ENCODE results near the gene INTS11. TPM values are rescaled to one million over a fixed set of nuclear protein-coding genes. Genes with fewer than 3 reads are reported as not detected.

Gene INTS11
- total and polyA plus RNA-seq, 2 of the 13 experiments (the other 11 are each of a cell fraction or from before 2014, with no cell fraction given), result 52.8 to 94.8 TPM

DNA sequence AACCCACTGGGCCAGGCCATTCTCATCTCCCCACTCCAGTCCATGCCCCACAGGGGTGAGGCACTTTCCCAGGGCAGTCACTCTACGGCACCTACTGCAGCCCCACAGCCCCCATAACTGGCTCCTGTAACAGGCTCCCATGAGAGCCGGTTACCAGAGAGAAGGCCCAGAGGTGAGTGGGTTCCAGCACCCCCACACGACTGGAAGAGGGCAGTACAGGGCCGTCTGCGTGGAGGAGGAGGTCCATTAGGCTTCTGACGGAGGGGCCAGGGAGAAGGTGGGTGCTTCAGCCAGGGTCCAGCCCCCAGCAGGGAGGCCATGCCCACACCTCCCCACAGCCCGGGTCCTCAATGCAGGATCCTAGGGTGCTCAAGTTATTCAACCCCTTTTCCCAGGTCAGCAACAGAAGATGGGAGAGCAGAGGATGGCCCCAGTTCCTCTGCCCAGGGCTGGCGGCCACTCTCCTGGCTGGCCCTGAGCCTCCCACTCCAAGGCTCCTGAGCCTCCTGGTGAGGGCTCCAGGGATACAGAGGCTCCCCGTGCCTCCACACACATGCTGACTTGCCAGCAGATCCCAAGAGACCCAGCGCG is 18.3 kb downstream of the INTS11 start (continued):
- no peak for TF ChIP-seq ZNF33B (CRISPR knock-in tag; IDR thresholded peaks at IDR 0.05)
- no peak for TF ChIP-seq ZNF468 (CRISPR knock-in tag; IDR thresholded peaks at IDR 0.05)
- no peak for TF ChIP-seq ZNF180 (CRISPR knock-in tag; IDR thresholded peaks at IDR 0.05; ENCODE audit: borderline replicate concordance, low read depth)
- no peak for TF ChIP-seq CENPT (CRISPR knock-in tag; IDR thresholded peaks at IDR 0.05; ENCODE audit: low read depth)
- no peak for TF ChIP-seq ZNF296 (CRISPR knock-in tag; conservative IDR thresholded peaks at IDR 0.05)
- TF ChIP-seq, protein P1, sequence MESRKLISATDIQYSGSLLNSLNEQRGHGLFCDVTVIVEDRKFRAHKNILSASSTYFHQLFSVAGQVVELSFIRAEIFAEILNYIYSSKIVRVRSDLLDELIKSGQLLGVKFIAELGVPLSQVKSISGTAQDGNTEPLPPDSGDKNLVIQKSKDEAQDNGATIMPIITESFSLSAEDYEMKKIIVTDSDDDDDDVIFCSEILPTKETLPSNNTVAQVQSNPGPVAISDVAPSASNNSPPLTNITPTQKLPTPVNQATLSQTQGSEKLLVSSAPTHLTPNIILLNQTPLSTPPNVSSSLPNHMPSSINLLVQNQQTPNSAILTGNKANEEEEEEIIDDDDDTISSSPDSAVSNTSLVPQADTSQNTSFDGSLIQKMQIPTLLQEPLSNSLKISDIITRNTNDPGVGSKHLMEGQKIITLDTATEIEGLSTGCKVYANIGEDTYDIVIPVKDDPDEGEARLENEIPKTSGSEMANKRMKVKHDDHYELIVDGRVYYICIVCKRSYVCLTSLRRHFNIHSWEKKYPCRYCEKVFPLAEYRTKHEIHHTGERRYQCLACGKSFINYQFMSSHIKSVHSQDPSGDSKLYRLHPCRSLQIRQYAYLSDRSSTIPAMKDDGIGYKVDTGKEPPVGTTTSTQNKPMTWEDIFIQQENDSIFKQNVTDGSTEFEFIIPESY (CRISPR knock-in tag; IDR thresholded peaks at IDR 0.05), result no peak
- TF ChIP-seq FOSL2 (CRISPR knock-in tag; IDR thresholded peaks at IDR 0.05), result no peak
- TF ChIP-seq, protein P2, sequence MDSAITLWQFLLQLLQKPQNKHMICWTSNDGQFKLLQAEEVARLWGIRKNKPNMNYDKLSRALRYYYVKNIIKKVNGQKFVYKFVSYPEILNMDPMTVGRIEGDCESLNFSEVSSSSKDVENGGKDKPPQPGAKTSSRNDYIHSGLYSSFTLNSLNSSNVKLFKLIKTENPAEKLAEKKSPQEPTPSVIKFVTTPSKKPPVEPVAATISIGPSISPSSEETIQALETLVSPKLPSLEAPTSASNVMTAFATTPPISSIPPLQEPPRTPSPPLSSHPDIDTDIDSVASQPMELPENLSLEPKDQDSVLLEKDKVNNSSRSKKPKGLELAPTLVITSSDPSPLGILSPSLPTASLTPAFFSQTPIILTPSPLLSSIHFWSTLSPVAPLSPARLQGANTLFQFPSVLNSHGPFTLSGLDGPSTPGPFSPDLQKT (CRISPR knock-in tag; IDR thresholded peaks at IDR 0.05; ENCODE audit: borderline replicate concordance), result no peak
- TF ChIP-seq, protein P3, sequence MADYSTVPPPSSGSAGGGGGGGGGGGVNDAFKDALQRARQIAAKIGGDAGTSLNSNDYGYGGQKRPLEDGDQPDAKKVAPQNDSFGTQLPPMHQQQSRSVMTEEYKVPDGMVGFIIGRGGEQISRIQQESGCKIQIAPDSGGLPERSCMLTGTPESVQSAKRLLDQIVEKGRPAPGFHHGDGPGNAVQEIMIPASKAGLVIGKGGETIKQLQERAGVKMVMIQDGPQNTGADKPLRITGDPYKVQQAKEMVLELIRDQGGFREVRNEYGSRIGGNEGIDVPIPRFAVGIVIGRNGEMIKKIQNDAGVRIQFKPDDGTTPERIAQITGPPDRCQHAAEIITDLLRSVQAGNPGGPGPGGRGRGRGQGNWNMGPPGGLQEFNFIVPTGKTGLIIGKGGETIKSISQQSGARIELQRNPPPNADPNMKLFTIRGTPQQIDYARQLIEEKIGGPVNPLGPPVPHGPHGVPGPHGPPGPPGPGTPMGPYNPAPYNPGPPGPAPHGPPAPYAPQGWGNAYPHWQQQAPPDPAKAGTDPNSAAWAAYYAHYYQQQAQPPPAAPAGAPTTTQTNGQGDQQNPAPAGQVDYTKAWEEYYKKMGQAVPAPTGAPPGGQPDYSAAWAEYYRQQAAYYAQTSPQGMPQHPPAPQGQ (CRISPR knock-in tag; IDR thresholded peaks at IDR 0.05; ENCODE audit: borderline replicate concordance), result no peak
- TF ChIP-seq XBP1 (CRISPR knock-in tag; IDR thresholded peaks at IDR 0.05), result no peak
- TF ChIP-seq, protein P4, sequence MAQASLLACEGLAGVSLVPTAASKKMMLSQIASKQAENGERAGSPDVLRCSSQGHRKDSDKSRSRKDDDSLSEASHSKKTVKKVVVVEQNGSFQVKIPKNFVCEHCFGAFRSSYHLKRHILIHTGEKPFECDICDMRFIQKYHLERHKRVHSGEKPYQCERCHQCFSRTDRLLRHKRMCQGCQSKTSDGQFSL (CRISPR knock-in tag; IDR thresholded peaks at IDR 0.05), result peak; percentile 63; the same call in 1 of the 2 replicates
- TF ChIP-seq NCOA2 (CRISPR knock-in tag; IDR thresholded peaks at IDR 0.05), result no peak
- no peak for TF ChIP-seq ZC3H4 (CRISPR knock-in tag; IDR thresholded peaks at IDR 0.05; ENCODE audit: borderline replicate concordance)
- TF ChIP-seq EEA1 (CRISPR knock-in tag; IDR thresholded peaks at IDR 0.05; ENCODE audit: borderline replicate concordance), result no peak
- no peak for TF ChIP-seq ZNF44 (CRISPR knock-in tag; IDR thresholded peaks at IDR 0.05)
- no peak for TF ChIP-seq MAZ (IDR thresholded peaks at IDR 0.05; ENCODE audit: borderline replicate concordance, low read depth, low read length)
- TF ChIP-seq MAZ (CRISPR knock-in tag; IDR thresholded peaks at IDR 0.05; ENCODE audit: low read depth), result no peak
- no peak for TF ChIP-seq ZNF570 (CRISPR knock-in tag; IDR thresholded peaks at IDR 0.05; ENCODE audit: borderline replicate concordance)
- TF ChIP-seq MAFF (IDR thresholded peaks at IDR 0.05; ENCODE audit: low read depth, low read length), result no peak
- TF ChIP-seq MEF2D (CRISPR knock-in tag; IDR thresholded peaks at IDR 0.05), result no peak
- TF ChIP-seq MIER2 (CRISPR knock-in tag; IDR thresholded peaks at IDR 0.05), result no peak
- no peak for TF ChIP-seq ZNF841 (CRISPR knock-in tag; IDR thresholded peaks at IDR 0.05; ENCODE audit: borderline replicate concordance)
- TF ChIP-seq, protein P5, sequence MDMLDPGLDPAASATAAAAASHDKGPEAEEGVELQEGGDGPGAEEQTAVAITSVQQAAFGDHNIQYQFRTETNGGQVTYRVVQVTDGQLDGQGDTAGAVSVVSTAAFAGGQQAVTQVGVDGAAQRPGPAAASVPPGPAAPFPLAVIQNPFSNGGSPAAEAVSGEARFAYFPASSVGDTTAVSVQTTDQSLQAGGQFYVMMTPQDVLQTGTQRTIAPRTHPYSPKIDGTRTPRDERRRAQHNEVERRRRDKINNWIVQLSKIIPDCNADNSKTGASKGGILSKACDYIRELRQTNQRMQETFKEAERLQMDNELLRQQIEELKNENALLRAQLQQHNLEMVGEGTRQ (IDR thresholded peaks at IDR 0.05; ENCODE audit: low read depth, low read length), result no peak
- TF ChIP-seq, protein P5 (CRISPR knock-in tag; IDR thresholded peaks at IDR 0.05; ENCODE audit: borderline replicate concordance), result no peak
